Measurements from ENCODE around the gene GULP1. TPM values are rescaled to one million over a fixed set of nuclear protein-coding genes. Genes with fewer than 3 reads are reported as not detected.

Gene GULP1
- total RNA-seq, 1 donor from 2014 or later = 49.0 TPM

- Mint-ChIP-seq H3K9me3 (peaks cover 9% of the 10 kb centered on the region), H3K27me3 (no peaks in the 10 kb centered on the region)
- TF ChIP-seq CTCF (conservative IDR thresholded peaks at IDR 0.05) = no peak
These were observed 317.8 kb downstream of the GULP1 start for GRCh38 chr2:188609321-188610049.

GRCh38 chr2:188610050-188610444 is 318.4 kb downstream of the GULP1 start:
- Mint-ChIP-seq H3K27ac (no peak overlapping the region), H3K36me3 (no peaks in the 10 kb centered on the region), H3K9me3 (peaks cover 5% of the 10 kb centered on the region)

More at GRCh38 chr2:188609321-188610049, 317.8 kb downstream of the GULP1 start:
- Mint-ChIP-seq H3K4me1 (ENCODE audit: unreplicated experiment) (peaks cover 14% of the 10 kb centered on the region), H3K27ac (no peak overlapping the region), H3K36me3 (no peaks in the 10 kb centered on the region), H3K4me3 (no peak overlapping the region)
- no peak for DNase-seq (ENCODE audit: extremely low spot score, unreplicated experiment)

GRCh38 chr2:188610827-188611226 is 319.2 kb downstream of the GULP1 start:
- Mint-ChIP-seq H3K4me3 (no peak overlapping the region), H3K27ac (no peak overlapping the region), H3K9me3 (peaks cover 3% of the 10 kb centered on the region), H3K4me1 (ENCODE audit: unreplicated experiment) (peaks cover 14% of the 10 kb centered on the region), H3K36me3 (no peaks in the 10 kb centered on the region), H3K27me3 (no peaks in the 10 kb centered on the region)
- no peak for DNase-seq (ENCODE audit: extremely low spot score, unreplicated experiment)
- no peak for TF ChIP-seq CTCF (conservative IDR thresholded peaks at IDR 0.05)

More at GRCh38 chr2:188610050-188610444, 318.4 kb downstream of the GULP1 start:
- TF ChIP-seq CTCF (conservative IDR thresholded peaks at IDR 0.05) = no peak
- Mint-ChIP-seq H3K4me1 (ENCODE audit: unreplicated experiment) (peaks cover 14% of the 10 kb centered on the region), H3K27me3 (no peaks in the 10 kb centered on the region), H3K4me3 (no peak overlapping the region)
- no peak for DNase-seq (ENCODE audit: extremely low spot score, unreplicated experiment)

DNA sequence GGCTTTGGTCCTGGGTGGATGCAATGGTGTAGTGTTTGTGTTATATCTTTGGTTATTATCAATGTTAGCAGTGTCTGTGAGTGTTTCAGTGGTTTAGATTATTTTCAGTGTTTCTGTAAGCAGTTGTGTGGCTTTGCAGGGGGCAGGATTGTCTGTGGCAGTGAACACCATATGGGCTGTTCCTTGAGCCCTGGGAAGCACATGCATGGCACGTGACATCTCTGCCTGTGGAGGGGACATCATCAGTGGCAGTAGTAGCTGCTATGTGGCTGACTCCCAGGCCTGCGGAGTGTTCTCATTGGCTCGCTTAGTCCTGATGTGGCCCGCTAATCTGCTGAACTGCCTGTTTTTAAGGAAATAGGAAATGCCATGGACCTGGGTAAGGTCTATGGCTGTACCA is 327.5 kb downstream of the GULP1 start:
- DNase-seq (ENCODE audit: extremely low spot score, unreplicated experiment) = no peak
- H3K27ac Mint-ChIP-seq = no peak overlapping the region

DNA sequence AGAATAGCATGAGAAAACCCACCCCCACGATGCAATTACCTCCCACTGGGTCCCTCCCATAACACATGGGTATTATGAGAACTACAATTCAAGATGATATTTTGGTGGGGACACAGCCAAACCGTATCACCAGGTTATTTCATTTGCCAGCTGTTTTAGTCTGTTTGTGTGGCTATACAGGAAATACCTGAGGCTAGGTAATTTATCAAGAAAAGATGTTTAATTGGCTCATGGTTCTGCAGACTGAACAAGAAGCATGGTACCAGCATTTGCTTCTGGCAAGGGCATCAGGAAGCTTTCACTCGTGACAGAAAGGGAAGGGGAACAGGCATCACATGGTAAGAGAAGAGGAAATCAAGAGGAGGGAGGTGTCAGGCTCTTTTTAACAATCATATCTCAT is 329.2 kb downstream of the GULP1 start:
- no peak for DNase-seq (ENCODE audit: extremely low spot score, unreplicated experiment)
- no peaks in the 10 kb centered on the region for H3K27me3 Mint-ChIP-seq
- peaks cover 10% of the 10 kb centered on the region for H3K9me3 Mint-ChIP-seq
- H3K27ac Mint-ChIP-seq = no peak overlapping the region
- peaks cover 16% of the 10 kb centered on the region for H3K4me1 Mint-ChIP-seq (ENCODE audit: unreplicated experiment)
- H3K36me3 Mint-ChIP-seq = peaks cover 13% of the 10 kb centered on the region
- no peak overlapping the region for H3K4me3 Mint-ChIP-seq
- no peak for TF ChIP-seq CTCF (conservative IDR thresholded peaks at IDR 0.05)

More for the DNA sequence above, 327.5 kb downstream of the GULP1 start:
- peaks cover 10% of the 10 kb centered on the region for H3K9me3 Mint-ChIP-seq
- H3K27me3 Mint-ChIP-seq = no peaks in the 10 kb centered on the region
- TF ChIP-seq CTCF (conservative IDR thresholded peaks at IDR 0.05) = no peak
- peaks cover 13% of the 10 kb centered on the region for H3K36me3 Mint-ChIP-seq
- peaks cover 10% of the 10 kb centered on the region for H3K4me1 Mint-ChIP-seq (ENCODE audit: unreplicated experiment)
- no peak overlapping the region for H3K4me3 Mint-ChIP-seq

Data from type B pancreatic cell (in vitro differentiated cells).